GM23248 (cell line): Measurements from ENCODE around the gene TOLLIP. TPM values are rescaled to one million over a fixed set of nuclear protein-coding genes. Genes with fewer than 3 reads are reported as not detected.

Experiments
- DNase-seq: peaks from one replicate; pipeline ENCODE4 v3.0.0-alpha.2; 2015
- H2AFZ ChIP-seq: fragments of 200-600 bp; sonication (generic); 2 replicates; pipeline ENCODE4 v1.6.1; 2016; ENCODE audit warnings: antibody characterized with exemption
- H3F3A ChIP-seq: fragments of 200-600 bp; sonication (generic); 2 replicates; pipeline ENCODE4 v1.6.1; 2016; ENCODE audit warnings: mild to moderate bottlenecking, antibody characterized with exemption, mixed run types; ENCODE audit not compliant: insufficient read depth
- H3K27ac ChIP-seq: fragments of 200-600 bp; sonication (generic); 2 replicates; pipeline ENCODE4 v1.5.1; 2016; ENCODE audit warnings: mild to moderate bottlenecking
- H3K27me3 ChIP-seq: fragments of 200-600 bp; sonication (generic); replicated peaks from 2 replicates; pipeline ENCODE4 v1.6.1; 2016; ENCODE audit warnings: mild to moderate bottlenecking; ENCODE audit not compliant: insufficient read depth
- H3K36me3 ChIP-seq: fragments of 200-600 bp; sonication (generic); 2 replicates; pipeline ENCODE4 v1.6.1; 2016; ENCODE audit warnings: low read depth, mild to moderate bottlenecking
- H3K4me1 ChIP-seq: fragments of 200-600 bp; sonication (generic); 2 replicates; pipeline ENCODE4 v1.6.1; 2016; ENCODE audit warnings: mild to moderate bottlenecking; ENCODE audit not compliant: insufficient read depth
- H3K4me2 ChIP-seq: fragments of 200-600 bp; sonication (generic); one replicate; pipeline ENCODE4 v1.6.1; 2016; ENCODE audit warnings: mild to moderate bottlenecking; ENCODE audit not compliant: unreplicated experiment
- H3K4me3 ChIP-seq: fragments of 200-600 bp; sonication (generic); 2 replicates; pipeline ENCODE4 v1.5.1; 2016; ENCODE audit warnings: mild to moderate bottlenecking
- H3K79me2 ChIP-seq: fragments of 200-600 bp; sonication (generic); 2 replicates; pipeline ENCODE4 v1.6.1; 2016; ENCODE audit warnings: mild to moderate bottlenecking; ENCODE audit not compliant: insufficient read depth
- H3K9ac ChIP-seq: fragments of 200-600 bp; sonication (generic); 2 replicates; pipeline ENCODE4 v1.6.1; 2016; ENCODE audit warnings: mild to moderate bottlenecking
- H3K9me2 ChIP-seq: fragments of 200-600 bp; sonication (generic); 2 replicates; pipeline ENCODE4 v1.6.1; 2016; ENCODE audit warnings: mixed run types, mild to moderate bottlenecking, moderate library complexity; ENCODE audit not compliant: insufficient read depth
- H3K9me3 ChIP-seq: fragments of 200-600 bp; sonication (generic); one replicate; pipeline ENCODE4 v1.6.1; 2017; ENCODE audit warnings: low read depth
- H4K20me1 ChIP-seq: fragments of 200-600 bp; sonication (generic); 2 replicates; pipeline ENCODE4 v1.6.0; 2016; ENCODE audit not compliant: insufficient read depth
- EZH2 ChIP-seq: fragments of 200-600 bp; sonication (generic); IDR thresholded peaks from 2 replicates; pipeline ENCODE4 v1.6.1; 2018; ENCODE audit warnings: antibody characterized with exemption, mild to moderate bottlenecking; ENCODE audit not compliant: insufficient read depth, poor library complexity, severe bottlenecking
- EZH2phosphoT487 ChIP-seq: fragments of 200-600 bp; sonication (generic); IDR thresholded peaks from 2 replicates; pipeline ENCODE4 v1.6.1; 2018; ENCODE audit warnings: antibody characterized with exemption, moderate library complexity, mild to moderate bottlenecking, low read depth; ENCODE audit not compliant: insufficient read depth
- WGBS, 2 experiments: methylation state at CpG; one replicate each; pipeline ENCODE4 v1.1.6; 2015 to 2017; ENCODE audit warnings: low lambda C conversion rate in 2 of 2, low coverage in 1 of 2; ENCODE audit errors: missing lambda C conversion rate in 2 of 2; 5-methylcytosine and 5-hydroxymethylcytosine counted together
- in situ Hi-C: fragments of 300-500 bp; cut with MboI; formaldehyde crosslinking; loops from 2 replicates; pipeline ENCODE4 v1.15.0; 2020
- polyA plus RNA-seq: library from polyadenylated mRNA; unstranded; fragments of >200 nt; fragmentation: Nextera tagmentation; extraction: Ambion mirVana; gene quantifications from 2 replicates; pipeline ENCODE4 v1.2.1, GENCODE V29; 2016
- total RNA-seq: library from RNA; depleted of rRNA; stranded (reverse); fragments of >200 nt; shearing (Covaris generic); gene quantifications from 2 replicates; pipeline ENCODE4 v1.2.3, GENCODE V29; 2014

TOLLIP gene
- total and polyA plus RNA-seq, 2 experiments from 2014 or later = 27.3 to 57.7 TPM

DNA sequence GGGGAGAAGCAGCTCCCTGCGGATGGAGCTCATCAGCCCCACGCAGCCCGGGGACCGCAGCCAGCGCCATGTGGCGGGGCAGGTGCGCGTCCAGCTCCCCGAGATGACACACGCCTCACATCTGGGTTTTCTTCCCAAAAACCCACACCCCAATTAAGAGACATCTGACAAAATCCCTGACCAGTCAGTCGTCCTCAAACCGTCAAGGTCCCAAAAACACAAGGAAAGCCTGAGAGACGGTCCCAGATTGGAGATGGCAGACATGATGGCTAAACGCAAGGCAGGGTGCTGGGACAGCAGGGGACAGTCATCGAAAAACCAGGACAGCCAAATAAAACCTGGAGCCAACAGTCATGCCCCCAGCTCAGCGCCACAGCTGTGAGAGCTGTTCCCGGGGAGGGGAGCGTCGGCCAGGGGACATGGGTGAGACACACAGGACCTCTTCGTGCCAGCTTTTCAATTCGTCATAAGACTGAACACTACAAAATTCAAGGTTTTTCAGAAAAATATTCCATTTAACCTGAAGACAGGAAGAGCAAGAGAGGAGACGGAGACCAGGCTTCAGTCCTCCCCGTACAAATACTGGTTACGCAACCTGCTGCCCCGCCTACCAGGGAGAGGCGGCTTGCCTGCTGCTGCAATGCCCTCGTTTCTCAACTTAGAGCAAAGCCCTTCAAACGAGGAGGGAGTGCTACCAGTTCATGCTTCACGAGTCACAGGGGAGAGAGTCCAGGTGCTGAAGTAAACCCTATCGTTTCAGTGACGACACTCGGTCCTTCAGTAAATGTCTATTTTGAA, 10.5 kb downstream of the TOLLIP start:
- Histone ChIP-seq H4K20me1 (peaks cover 3% of the 10 kb centered on the region; the same call in 1 of the 2 replicates), H3K79me2 (peaks cover 86% of the 10 kb centered on the region), H3K36me3 (no peaks in the 10 kb centered on the region), H3K9ac (peak overlapping the region; percentile 61), H3K4me2 (peak overlapping the region; percentile 53), H3K4me1 (peaks cover 11% of the 10 kb centered on the region), H3K27ac (peak overlapping the region; percentile 31), H3F3A (no peaks in the 10 kb centered on the region), H3K27me3 (no peaks in the 10 kb centered on the region), H3K9me3 (no peaks in the 10 kb centered on the region), H3K9me2 (no peaks in the 10 kb centered on the region), H2AFZ (no peak overlapping the region), H3K4me3 (peak overlapping the region; percentile 42)
- no peak for TF ChIP-seq EZH2phosphoT487
- TF ChIP-seq EZH2 = no peak
- DNase-seq = peak; percentile 93
- WGBS, 2 experiments = 22 to 25% methylated on average over 32 of the region's 32 CpGs
- in situ Hi-C loops = no loop called here

DNA sequence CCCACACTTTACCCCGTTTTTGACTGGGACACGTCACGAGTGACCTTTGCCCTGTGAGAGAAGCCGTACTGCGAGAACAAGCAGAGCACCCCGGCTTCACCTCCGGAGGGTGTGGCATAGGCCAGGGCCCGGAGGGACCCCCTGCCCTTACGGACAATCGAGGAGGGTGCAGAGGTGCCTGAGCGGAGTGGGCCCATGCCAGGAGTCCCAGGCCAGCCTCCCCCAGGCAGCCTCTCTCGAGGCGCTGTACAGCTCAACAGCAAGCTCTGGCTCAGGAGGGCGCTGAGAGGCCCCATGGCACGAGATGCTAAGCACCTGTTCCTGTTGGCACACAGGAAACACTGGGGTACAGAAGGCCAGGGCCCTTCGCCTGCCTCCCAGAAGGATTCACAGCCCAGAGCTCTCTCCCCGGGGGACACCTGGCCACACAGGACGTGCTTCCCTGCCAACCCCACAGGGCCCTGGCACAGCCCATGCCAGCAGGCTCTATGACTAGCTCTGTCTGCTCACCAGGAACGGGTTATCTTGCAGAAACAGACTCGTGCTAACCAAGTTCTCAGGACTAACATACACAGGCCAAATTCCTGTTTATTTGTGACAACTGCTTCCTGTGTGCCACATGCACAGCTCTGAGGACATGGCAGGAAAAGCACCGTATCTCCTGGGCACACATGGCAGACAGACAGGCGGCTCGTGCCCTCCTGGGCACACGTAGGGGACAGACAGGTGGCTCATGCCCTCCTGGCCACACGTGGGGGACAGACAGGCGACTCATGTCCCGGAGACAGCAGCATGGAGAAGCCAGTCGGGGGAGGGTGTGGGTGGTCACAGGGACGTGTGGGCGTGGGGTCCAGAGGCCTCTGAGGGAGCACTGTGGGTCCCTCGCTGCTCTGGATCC, 11.6 kb downstream of the TOLLIP start:
- Histone ChIP-seq H3K9ac (no peak overlapping the region), H3K27me3 (no peaks in the 10 kb centered on the region), H3K9me2 (no peaks in the 10 kb centered on the region), H3F3A (no peaks in the 10 kb centered on the region), H2AFZ (no peak overlapping the region), H3K79me2 (peaks cover 76% of the 10 kb centered on the region), H4K20me1 (peaks cover 3% of the 10 kb centered on the region; the same call in 1 of the 2 replicates), H3K27ac (no peak overlapping the region), H3K4me3 (no peak overlapping the region), H3K36me3 (no peaks in the 10 kb centered on the region), H3K4me2 (no peak overlapping the region), H3K9me3 (no peaks in the 10 kb centered on the region), H3K4me1 (peaks cover 11% of the 10 kb centered on the region)
- TF ChIP-seq EZH2 (no peak), EZH2phosphoT487 (no peak)
- whole genome bisulfite sequencing, 2 experiments = 78 to 83% methylated on average over 30 to 31 of the region's 31 CpGs
- DNase-seq = no peak
- in situ Hi-C loops = no loop called here

DNA sequence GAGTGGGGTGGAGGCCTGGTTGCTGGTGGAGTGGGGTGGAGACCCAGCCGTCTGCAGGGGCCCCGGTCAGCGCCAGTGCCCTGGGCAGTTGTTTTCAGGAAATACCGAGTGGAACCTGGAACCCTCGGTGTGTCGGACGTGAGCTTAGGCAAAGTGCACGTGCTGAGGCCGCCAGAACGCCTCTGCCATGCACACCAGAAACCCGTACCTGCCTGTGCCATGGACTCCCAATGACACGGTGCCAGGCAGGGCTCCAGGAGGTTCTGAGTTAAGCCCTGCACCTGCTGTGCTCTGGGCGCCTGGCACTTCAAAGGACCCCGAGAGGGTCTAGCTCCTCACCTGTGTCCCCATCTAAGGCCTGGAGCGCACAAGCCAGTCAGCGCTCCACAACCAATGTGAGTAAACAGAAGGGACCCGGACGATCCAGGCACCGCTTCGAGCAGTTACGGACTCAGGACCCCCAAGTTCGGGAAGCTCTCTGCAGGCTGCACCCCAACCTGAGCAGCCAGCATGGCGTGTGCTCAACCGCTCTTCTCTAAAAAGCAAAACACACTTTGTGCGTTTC, 12.3 kb downstream of the TOLLIP start:
- Histone ChIP-seq H3K79me2 (peaks cover 75% of the 10 kb centered on the region), H2AFZ (no peak overlapping the region), H3F3A (no peaks in the 10 kb centered on the region), H3K27me3 (no peaks in the 10 kb centered on the region), H3K4me3 (no peak overlapping the region), H3K9me2 (no peaks in the 10 kb centered on the region), H3K4me2 (no peak overlapping the region), H3K4me1 (peaks cover 11% of the 10 kb centered on the region), H3K9me3 (no peaks in the 10 kb centered on the region), H3K36me3 (no peaks in the 10 kb centered on the region), H3K9ac (no peak overlapping the region), H4K20me1 (peaks cover 3% of the 10 kb centered on the region; the same call in 1 of the 2 replicates), H3K27ac (no peak overlapping the region)
- no peak for DNase-seq
- TF ChIP-seq EZH2 (no peak), EZH2phosphoT487 (no peak)
- in situ Hi-C loops = no loop called here
- WGBS, 2 experiments = 95% methylated on average over 22 to 25 of the region's 25 CpGs

DNA sequence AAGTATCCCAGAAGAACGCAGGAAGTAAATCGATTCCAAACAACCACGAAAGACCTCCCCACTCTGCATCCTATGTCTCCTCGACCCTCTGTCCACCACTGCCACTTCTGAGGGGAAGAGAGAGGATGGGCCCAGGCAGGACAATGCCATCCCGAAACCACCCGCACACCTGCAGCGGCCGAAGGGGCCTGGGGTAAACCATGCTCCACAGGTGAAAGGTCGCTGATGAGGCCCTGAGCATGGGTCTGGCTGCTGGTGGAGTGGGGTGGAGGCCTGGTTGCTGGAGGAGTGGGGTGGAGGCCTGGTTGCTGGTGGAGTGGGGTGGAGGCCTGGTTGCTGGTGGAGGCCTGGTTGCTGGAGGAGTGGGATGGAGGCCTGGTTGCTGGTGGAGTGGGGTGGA, 13.1 kb downstream of the TOLLIP start:
- Histone ChIP-seq H4K20me1 (peaks cover 3% of the 10 kb centered on the region; the same call in 1 of the 2 replicates), H3K27ac (no peak overlapping the region), H3K4me3 (no peak overlapping the region), H3K9ac (no peak overlapping the region), H3K79me2 (peaks cover 70% of the 10 kb centered on the region), H3K9me3 (no peaks in the 10 kb centered on the region), H3K4me1 (peaks cover 11% of the 10 kb centered on the region), H3K9me2 (no peaks in the 10 kb centered on the region), H3K27me3 (no peaks in the 10 kb centered on the region), H2AFZ (no peak overlapping the region), H3F3A (no peaks in the 10 kb centered on the region), H3K36me3 (no peaks in the 10 kb centered on the region), H3K4me2 (no peak overlapping the region)
- DNase-seq = no peak
- in situ Hi-C loops = no loop called here
- WGBS, 2 experiments = 93 to 95% methylated on average over 9 of the region's 9 CpGs
- TF ChIP-seq EZH2 = no peak
- no peak for TF ChIP-seq EZH2phosphoT487
